Trophoblast cell (in vitro differentiated cells and primary cell): Measurements from ENCODE around the gene CABP7.

Source experiments
- DNase-seq, 2 donors: peaks; one replicate each; pipeline ENCODE4 v3.0.0-alpha.2; 2016
- H2AFZ ChIP-seq: 2 replicates; pipeline ENCODE4 v1.6.1; 2013; ENCODE audit warnings: low read length, moderate library complexity, mild to moderate bottlenecking; ENCODE audit not compliant: insufficient read depth, poor library complexity
- H2AK5ac ChIP-seq: 2 replicates; pipeline ENCODE4 v1.6.1; 2013; ENCODE audit warnings: mild to moderate bottlenecking, low read length
- H2BK120ac ChIP-seq: 2 replicates; pipeline ENCODE4 v1.6.1; 2013; ENCODE audit warnings: low read length, mild to moderate bottlenecking, moderate library complexity; ENCODE audit not compliant: insufficient read depth, poor library complexity
- H2BK12ac ChIP-seq: 2 replicates; pipeline ENCODE4 v1.6.1; 2013; ENCODE audit warnings: mild to moderate bottlenecking, low read length, moderate library complexity
- H2BK5ac ChIP-seq: 2 replicates; pipeline ENCODE4 v1.6.1; 2013; ENCODE audit warnings: low read length, low read depth, moderate library complexity, mild to moderate bottlenecking; ENCODE audit not compliant: poor library complexity
- H3K14ac ChIP-seq: 2 replicates; pipeline ENCODE4 v1.6.1; 2013; ENCODE audit warnings: mild to moderate bottlenecking, low read length
- H3K18ac ChIP-seq: 2 replicates; pipeline ENCODE4 v1.6.1; 2013; ENCODE audit warnings: mild to moderate bottlenecking, low read length
- H3K23ac ChIP-seq: 2 replicates; pipeline ENCODE4 v1.6.1; 2013; ENCODE audit warnings: low read length
- H3K27ac ChIP-seq: 2 replicates; pipeline ENCODE4 v1.5.1; 2013; ENCODE audit warnings: low read depth, mild to moderate bottlenecking, inconsistent platforms, low read length, moderate library complexity
- H3K27me3 ChIP-seq: 2 replicates; pipeline ENCODE4 v1.6.1; 2013; ENCODE audit warnings: inconsistent platforms, mild to moderate bottlenecking, low read length, moderate library complexity; ENCODE audit not compliant: insufficient read depth
- H3K36me3 ChIP-seq, 2 experiments: 1 replicate in 1 of 2; 2 replicates in 1 of 2; pipeline ENCODE4 v1.6.1; 2013; ENCODE audit warnings: low read length in 2 of 2, mild to moderate bottlenecking in 2 of 2, moderate library complexity in 1 of 2; ENCODE audit not compliant: insufficient read depth in 2 of 2, control insufficient read depth in 1 of 2
- H3K4ac ChIP-seq: 2 replicates; pipeline ENCODE4 v1.6.1; 2013; ENCODE audit warnings: low read depth, mild to moderate bottlenecking, low read length, moderate library complexity
- H3K4me1 ChIP-seq, 2 experiments: 1 replicate in 1 of 2; 2 replicates in 1 of 2; pipeline ENCODE4 v1.6.1; 2013; ENCODE audit warnings: low read length in 2 of 2, mild to moderate bottlenecking in 2 of 2, moderate library complexity in 1 of 2; ENCODE audit not compliant: insufficient read depth in 2 of 2, control insufficient read depth in 1 of 2
- H3K4me2 ChIP-seq: 2 replicates; pipeline ENCODE4 v1.6.1; 2013; ENCODE audit warnings: inconsistent platforms, mild to moderate bottlenecking, low read length, moderate library complexity
- H3K4me3 ChIP-seq: 2 replicates; pipeline ENCODE4 v1.5.1; 2013; ENCODE audit warnings: mild to moderate bottlenecking, low read depth, low read length, inconsistent platforms
- H3K79me1 ChIP-seq: one replicate; pipeline ENCODE4 v1.6.1; 2013; ENCODE audit warnings: low read length
- H3K79me2 ChIP-seq: 2 replicates; pipeline ENCODE4 v1.6.1; 2013; ENCODE audit warnings: low read length, mild to moderate bottlenecking; ENCODE audit not compliant: control insufficient read depth, insufficient read depth, poor library complexity
- H3K9ac ChIP-seq: 2 replicates; pipeline ENCODE4 v1.6.1; 2013; ENCODE audit warnings: mild to moderate bottlenecking, low read length
- H3K9me3 ChIP-seq: 2 replicates; pipeline ENCODE4 v1.6.1; 2013; ENCODE audit warnings: low read depth, mild to moderate bottlenecking, control low read depth, inconsistent platforms, low read length; ENCODE audit not compliant: insufficient read depth
- H4K12ac ChIP-seq: 2 replicates; pipeline ENCODE4 v1.6.1; 2013; ENCODE audit warnings: low read depth, mild to moderate bottlenecking, low read length, moderate library complexity
- H4K8ac ChIP-seq: 2 replicates; pipeline ENCODE4 v1.6.1; 2013; ENCODE audit warnings: low read depth, mild to moderate bottlenecking, low read length, moderate library complexity
- H4K91ac ChIP-seq: one replicate; pipeline ENCODE4 v1.6.1; 2013; ENCODE audit warnings: low read depth, mild to moderate bottlenecking, low read length, moderate library complexity
- WGBS: extraction: QIAGEN DNeasy Blood & Tissue Kit; methylation state at CpG from one replicate; pipeline ENCODE4 v1.1.7; 2013; ENCODE audit warnings: missing lambda C conversion rate; ENCODE audit not compliant: insufficient read length, insufficient coverage; ENCODE audit errors: extremely low coverage; 5-methylcytosine and 5-hydroxymethylcytosine counted together

Gene CABP7

DNA sequence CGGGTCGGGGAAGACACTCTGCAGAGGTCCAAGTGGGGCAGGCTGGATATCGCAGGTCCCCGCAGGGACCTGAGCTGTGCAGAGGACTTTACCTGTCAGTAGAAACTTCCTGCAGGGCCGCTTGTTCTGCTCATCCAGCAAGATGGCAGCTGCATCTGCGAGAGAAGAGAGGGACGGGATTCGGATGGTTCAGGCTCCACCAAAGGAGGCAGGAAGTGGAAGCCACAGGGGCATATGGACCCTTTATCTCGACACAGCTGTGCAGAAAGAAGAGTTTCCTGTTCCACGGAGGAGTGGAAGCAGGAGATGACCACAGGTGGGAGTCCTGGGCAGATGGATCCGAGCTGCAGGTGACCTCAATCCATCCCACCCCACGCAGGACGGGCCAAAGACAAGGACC is 22.5 kb downstream of the CABP7 start:
- Histone ChIP-seq H3K18ac (no peak overlapping the region), H3K9ac (no peak overlapping the region), H3K14ac (no peak overlapping the region), H3K4me2 (no peak overlapping the region), H3K36me3 (peaks cover 3 to 5% of the 10 kb centered on the region in 2 experiments), H3K4me1 (no peaks in the 10 kb centered on the region), H4K12ac (no peak overlapping the region), H3K4me3 (no peak overlapping the region), H3K79me1 (no peaks in the 10 kb centered on the region), H2BK120ac (no peak overlapping the region), H3K27me3 (no peaks in the 10 kb centered on the region), H4K91ac (no peak overlapping the region), H4K8ac (no peak overlapping the region), H3K23ac (no peak overlapping the region), H2BK12ac (no peak overlapping the region), H2BK5ac (no peak overlapping the region), H3K27ac (no peak overlapping the region), H3K9me3 (peaks cover 4% of the 10 kb centered on the region), H3K79me2 (no peaks in the 10 kb centered on the region), H2AK5ac (no peak overlapping the region), H2AFZ (no peak overlapping the region), H3K4ac (no peak overlapping the region)
- WGBS = no CpG with 5 or more reads among the region's 13 CpGs
- DNase-seq = no peak

DNA sequence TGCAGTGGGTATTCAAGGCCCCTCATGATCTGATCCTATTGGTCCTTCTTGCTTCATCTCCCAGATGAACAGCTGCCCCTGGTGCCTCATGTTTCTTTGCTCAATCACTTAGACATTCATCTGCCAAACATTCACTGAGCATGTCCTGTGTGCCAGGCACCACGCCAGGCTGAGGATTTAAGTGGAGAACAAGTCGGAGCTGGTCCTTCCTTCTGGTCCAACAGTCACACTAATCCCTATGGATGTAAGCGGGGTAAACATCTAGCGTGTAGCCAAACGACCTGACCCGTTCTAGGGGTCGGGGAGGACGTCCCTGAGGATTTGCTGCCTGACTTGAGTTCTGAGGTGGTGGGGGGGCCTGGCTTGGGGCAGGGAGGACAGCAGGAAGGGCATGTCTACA is 25.1 kb downstream of the CABP7 start:
- H3K9me3 ChIP-seq = no peaks in the 10 kb centered on the region
- no peak overlapping the region for H4K8ac ChIP-seq
- H3K27me3 ChIP-seq = no peaks in the 10 kb centered on the region
- H3K4ac ChIP-seq = no peak overlapping the region
- H3K79me1 ChIP-seq = no peaks in the 10 kb centered on the region
- no peak overlapping the region for H3K14ac ChIP-seq
- H3K23ac ChIP-seq = no peak overlapping the region
- no peak overlapping the region for H2AK5ac ChIP-seq
- no CpG with 5 or more reads among the region's 8 CpGs for WGBS
- H3K36me3 ChIP-seq = peaks cover 3 to 13% of the 10 kb centered on the region in 2 experiments
- H3K79me2 ChIP-seq = no peaks in the 10 kb centered on the region
- H3K18ac ChIP-seq = no peak overlapping the region
- no peaks in the 10 kb centered on the region for H3K4me1 ChIP-seq
- H2BK12ac ChIP-seq = no peak overlapping the region
- H4K91ac ChIP-seq = no peak overlapping the region
- H3K9ac ChIP-seq = no peak overlapping the region
- no peak overlapping the region for H2BK120ac ChIP-seq
- no peak overlapping the region for H3K4me2 ChIP-seq
- H2BK5ac ChIP-seq = no peak overlapping the region
- H4K12ac ChIP-seq = no peak overlapping the region
- H2AFZ ChIP-seq = no peak overlapping the region
- no peak overlapping the region for H3K27ac ChIP-seq
- DNase-seq = no peak
- H3K4me3 ChIP-seq = no peak overlapping the region

DNA sequence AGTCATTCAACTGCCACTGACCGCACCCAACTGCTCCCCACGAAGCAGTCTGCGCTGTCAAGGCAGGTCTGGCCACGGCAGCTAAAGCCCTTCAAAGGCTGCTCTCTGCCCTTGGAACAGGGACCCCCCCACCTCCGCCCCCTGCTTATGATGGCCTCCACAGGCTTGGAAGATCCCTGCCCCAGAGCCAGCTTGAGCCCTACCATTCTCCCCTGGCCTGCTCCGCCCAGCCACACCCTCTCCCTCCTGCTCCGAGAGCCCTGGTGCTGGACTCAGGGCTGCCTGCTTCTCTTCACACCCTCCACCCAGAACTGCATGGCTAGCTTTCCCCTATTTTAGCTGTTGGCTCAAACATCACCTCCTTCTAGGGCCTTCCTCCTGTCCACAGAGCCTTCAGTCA is 28.0 kb downstream of the CABP7 start:
- Histone ChIP-seq H3K4me3 (no peak overlapping the region), H3K9ac (no peak overlapping the region), H3K27me3 (no peaks in the 10 kb centered on the region), H4K91ac (no peak overlapping the region), H3K4ac (no peak overlapping the region), H3K4me1 (no peaks in the 10 kb centered on the region), H4K12ac (no peak overlapping the region), H3K9me3 (peaks cover 2% of the 10 kb centered on the region), H3K79me1 (no peaks in the 10 kb centered on the region), H3K14ac (no peak overlapping the region), H3K36me3 (peaks cover 0 to 13% of the 10 kb centered on the region in 2 experiments), H2BK5ac (no peak overlapping the region), H3K79me2 (no peaks in the 10 kb centered on the region), H2AFZ (no peak overlapping the region), H4K8ac (no peak overlapping the region), H2BK120ac (no peak overlapping the region), H3K18ac (no peak overlapping the region), H2BK12ac (no peak overlapping the region), H3K27ac (no peak overlapping the region), H3K23ac (no peak overlapping the region), H2AK5ac (no peak overlapping the region), H3K4me2 (no peak overlapping the region)
- no peak for DNase-seq
- WGBS = no CpG with 5 or more reads among the region's 7 CpGs

DNA sequence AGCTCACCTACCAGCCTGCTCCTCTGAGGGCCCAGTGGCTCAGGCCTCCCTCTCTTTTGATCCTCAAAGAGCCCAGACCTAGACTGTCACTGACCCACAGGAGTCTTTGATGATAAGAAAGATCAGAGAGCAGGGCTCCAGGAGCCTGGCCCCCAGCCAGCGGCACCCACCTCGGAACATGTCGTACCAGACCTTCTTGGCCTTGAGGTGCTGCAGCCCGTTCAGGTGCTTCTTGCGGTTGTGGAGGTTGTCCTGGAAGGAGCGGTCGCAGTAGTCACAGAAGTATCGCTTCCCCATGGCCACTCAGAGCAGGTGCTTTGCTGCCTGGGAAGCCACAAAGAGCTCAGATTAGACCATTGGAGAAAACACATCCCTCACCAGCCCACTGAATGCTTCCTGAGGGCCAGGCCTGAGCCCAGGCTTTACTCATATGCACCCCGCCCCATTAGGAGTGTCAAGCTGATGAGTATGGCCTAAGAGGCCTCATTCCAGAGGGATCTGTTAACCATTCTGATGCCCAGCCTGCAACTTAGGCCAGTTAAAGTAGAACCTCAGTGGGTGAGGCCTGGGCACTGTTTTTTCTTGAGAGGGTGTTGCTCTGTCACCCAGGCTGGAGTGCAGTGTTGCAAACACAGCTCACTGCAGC is 28.6 kb downstream of the CABP7 start:
- H3K4me2 ChIP-seq = no peak overlapping the region
- no CpG with 5 or more reads among the region's 9 CpGs for WGBS

More for the DNA sequence above, 28.6 kb downstream of the CABP7 start:
- Histone ChIP-seq H3K14ac (no peak overlapping the region), H3K23ac (no peak overlapping the region), H3K79me1 (no peaks in the 10 kb centered on the region), H3K4ac (no peak overlapping the region), H4K91ac (no peak overlapping the region), H3K4me1 (no peaks in the 10 kb centered on the region), H4K8ac (no peak overlapping the region), H2BK5ac (no peak overlapping the region), H4K12ac (no peak overlapping the region), H3K36me3 (peaks cover 0 to 13% of the 10 kb centered on the region in 2 experiments), H3K9ac (no peak overlapping the region), H2AFZ (no peak overlapping the region), H2BK12ac (no peak overlapping the region), H3K27me3 (no peaks in the 10 kb centered on the region), H3K9me3 (peaks cover 2% of the 10 kb centered on the region), H3K18ac (no peak overlapping the region), H2BK120ac (no peak overlapping the region), H2AK5ac (no peak overlapping the region), H3K27ac (no peak overlapping the region), H3K79me2 (no peaks in the 10 kb centered on the region), H3K4me3 (no peak overlapping the region)
- DNase-seq = no peak
